ENCODE results near the gene TMEM87B.

Gene TMEM87B

GRCh38 chr2:112153179-112153490 is 98.1 kb downstream of the TMEM87B start:
- no peak for DNase-seq

GRCh38 chr2:112153501-112153900 is 98.4 kb downstream of the TMEM87B start:
- DNase-seq, result no peak

- no peak for DNase-seq
Measured at GRCh38 chr2:112154246-112155117, 99.4 kb downstream of the TMEM87B start.

- DNase-seq, result no peak
Measured at GRCh38 chr2:112155331-112156151, 100.5 kb downstream of the TMEM87B start.

- DNase-seq, result no peak
Measured at GRCh38 chr2:112156152-112156986, 101.3 kb downstream of the TMEM87B start.

- no peak for DNase-seq
Measured at GRCh38 chr2:112157472-112157871, 102.4 kb downstream of the TMEM87B start.

GRCh38 chr2:112159454-112159921 is 104.4 kb downstream of the TMEM87B start:
- no peak for DNase-seq

GRCh38 chr2:112160283-112161250 is 105.5 kb downstream of the TMEM87B start:
- no peak for DNase-seq

- no peak for DNase-seq
Measured at GRCh38 chr2:112161431-112162145, 106.5 kb downstream of the TMEM87B start.

- DNase-seq, result no peak
Measured at GRCh38 chr2:112162341-112162740, 107.3 kb downstream of the TMEM87B start.

- no peak for DNase-seq
Measured at GRCh38 chr2:112162956-112163355, 107.9 kb downstream of the TMEM87B start.

- DNase-seq, result no peak
Measured at GRCh38 chr2:112163541-112163981, 108.5 kb downstream of the TMEM87B start.

- DNase-seq, result no peak
Measured at GRCh38 chr2:112164876-112165275, 109.8 kb downstream of the TMEM87B start.

GRCh38 chr2:112165296-112165695 is 110.2 kb downstream of the TMEM87B start:
- DNase-seq, result no peak

- no peak for DNase-seq
Measured at GRCh38 chr2:112166806-112167499, 111.9 kb downstream of the TMEM87B start.

- peak; percentile 62 for DNase-seq
Measured at GRCh38 chr2:112168422-112169124, 113.5 kb downstream of the TMEM87B start.

Data from NCI-H446 treated with DMSO at 0.1 percent for 48 hours (cell line).